Measurements from ENCODE around the gene RGS3. TPM values are rescaled to one million over a fixed set of nuclear protein-coding genes. Genes with fewer than 3 reads are reported as not detected.

Gene RGS3
- total RNA-seq, 3 donors from 2014 or later = 65.9 to 83.8 (median 70.7) TPM

DNA sequence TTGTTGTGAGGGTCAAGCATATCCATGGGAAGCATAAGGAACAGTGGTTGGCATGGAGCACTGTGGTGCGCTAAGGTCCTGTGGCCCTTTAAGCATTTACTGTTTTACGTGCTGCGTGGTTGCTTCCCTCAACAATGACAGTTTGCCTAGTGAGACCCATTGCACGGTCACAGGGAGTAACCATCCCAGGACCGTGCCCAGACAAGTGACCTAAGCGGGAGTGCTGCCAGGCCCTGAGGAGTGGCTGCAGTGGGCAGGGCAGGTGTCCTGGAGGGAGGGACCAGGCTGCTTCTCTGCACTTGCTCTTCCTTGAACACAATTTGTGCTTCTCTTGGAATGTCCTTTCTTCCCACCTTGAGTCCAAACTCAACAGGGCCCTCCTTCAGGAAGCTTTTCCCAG lies 64.6 kb downstream of the RGS3 start:
- no peak overlapping the region for H3K4me3 ChIP-seq
- DNase-seq = peak; percentile 89 to 92 (median 90)
- TF ChIP-seq, protein P1, sequence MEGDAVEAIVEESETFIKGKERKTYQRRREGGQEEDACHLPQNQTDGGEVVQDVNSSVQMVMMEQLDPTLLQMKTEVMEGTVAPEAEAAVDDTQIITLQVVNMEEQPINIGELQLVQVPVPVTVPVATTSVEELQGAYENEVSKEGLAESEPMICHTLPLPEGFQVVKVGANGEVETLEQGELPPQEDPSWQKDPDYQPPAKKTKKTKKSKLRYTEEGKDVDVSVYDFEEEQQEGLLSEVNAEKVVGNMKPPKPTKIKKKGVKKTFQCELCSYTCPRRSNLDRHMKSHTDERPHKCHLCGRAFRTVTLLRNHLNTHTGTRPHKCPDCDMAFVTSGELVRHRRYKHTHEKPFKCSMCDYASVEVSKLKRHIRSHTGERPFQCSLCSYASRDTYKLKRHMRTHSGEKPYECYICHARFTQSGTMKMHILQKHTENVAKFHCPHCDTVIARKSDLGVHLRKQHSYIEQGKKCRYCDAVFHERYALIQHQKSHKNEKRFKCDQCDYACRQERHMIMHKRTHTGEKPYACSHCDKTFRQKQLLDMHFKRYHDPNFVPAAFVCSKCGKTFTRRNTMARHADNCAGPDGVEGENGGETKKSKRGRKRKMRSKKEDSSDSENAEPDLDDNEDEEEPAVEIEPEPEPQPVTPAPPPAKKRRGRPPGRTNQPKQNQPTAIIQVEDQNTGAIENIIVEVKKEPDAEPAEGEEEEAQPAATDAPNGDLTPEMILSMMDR (IDR thresholded peaks at IDR 0.05) = no peak
- peak; percentile 87 for ATAC-seq
- peaks cover 44% of the 10 kb centered on the region for H3K4me1 ChIP-seq (ENCODE audit: low read depth)
- intact Hi-C loops (cut with DNase I, micrococcal nuclease) = no loop called here
- no peaks in the 10 kb centered on the region for H3K9me3 ChIP-seq
- no peaks in the 10 kb centered on the region for H3K36me3 ChIP-seq (ENCODE audit: low read depth)

DNA sequence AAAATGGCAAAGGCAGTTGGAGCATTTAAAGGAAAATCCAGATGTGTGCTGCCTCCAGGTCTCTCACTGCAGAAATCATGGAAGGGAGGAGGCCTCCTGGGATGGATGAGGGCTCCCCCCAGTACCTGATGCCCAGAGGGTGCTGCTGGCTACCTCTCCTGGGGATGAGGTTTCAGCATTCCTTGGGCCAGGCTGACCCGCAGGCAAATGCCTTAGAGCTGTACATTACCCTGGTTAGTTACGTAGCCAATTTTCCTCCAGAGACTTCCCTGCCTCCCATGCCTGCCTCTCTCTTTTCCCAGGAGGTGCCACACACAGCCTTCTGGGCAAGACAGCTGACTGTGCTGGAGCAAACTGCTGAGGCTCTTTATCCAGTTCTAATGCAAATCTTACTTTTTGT lies 65.3 kb downstream of the RGS3 start:
- intact Hi-C loops (cut with DNase I, micrococcal nuclease) = no loop called here
- H3K4me3 ChIP-seq = no peak overlapping the region
- TF ChIP-seq, protein P1 (IDR thresholded peaks at IDR 0.05) = no peak
- H3K4me1 ChIP-seq (ENCODE audit: low read depth) = peaks cover 37% of the 10 kb centered on the region
- DNase-seq (no peak), ATAC-seq (no peak)
- no peaks in the 10 kb centered on the region for H3K9me3 ChIP-seq
- H3K36me3 ChIP-seq (ENCODE audit: low read depth) = no peaks in the 10 kb centered on the region

DNA sequence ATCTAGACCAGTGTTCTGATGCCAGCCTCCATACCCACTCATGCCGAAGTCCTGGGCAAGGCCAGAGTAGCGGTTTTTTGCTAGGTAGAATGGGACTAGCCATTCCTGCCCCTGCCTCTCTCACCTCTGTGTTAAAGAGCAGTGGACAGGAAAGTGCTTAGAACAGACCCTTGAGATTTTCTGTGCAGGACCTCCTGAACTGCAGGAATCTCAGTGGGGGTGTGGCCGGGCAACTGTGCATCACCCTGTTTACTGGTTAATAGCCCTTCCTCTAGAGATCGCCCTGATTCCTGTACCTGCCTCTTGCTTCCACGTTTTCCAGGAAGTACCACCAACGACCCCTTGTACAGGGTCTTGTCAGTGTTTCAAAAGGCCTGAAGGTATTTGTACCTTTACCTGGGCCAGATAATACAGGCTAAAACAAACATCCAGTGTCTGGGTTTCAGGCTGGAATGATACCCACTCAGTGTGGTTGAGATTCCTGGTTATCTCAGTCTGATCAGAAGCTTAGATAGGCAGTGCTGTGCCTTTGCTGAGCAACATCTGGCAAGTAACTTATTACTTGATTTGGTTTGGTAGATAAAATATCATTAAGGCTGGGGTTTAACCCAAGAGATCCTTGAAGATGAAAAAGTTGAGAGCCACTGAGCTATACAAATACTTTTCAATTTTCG lies 65.9 kb downstream of the RGS3 start:
- intact Hi-C loops (cut with DNase I, micrococcal nuclease) = no loop called here
- no peaks in the 10 kb centered on the region for H3K36me3 ChIP-seq (ENCODE audit: low read depth)
- no peak overlapping the region for H3K4me3 ChIP-seq

DNA sequence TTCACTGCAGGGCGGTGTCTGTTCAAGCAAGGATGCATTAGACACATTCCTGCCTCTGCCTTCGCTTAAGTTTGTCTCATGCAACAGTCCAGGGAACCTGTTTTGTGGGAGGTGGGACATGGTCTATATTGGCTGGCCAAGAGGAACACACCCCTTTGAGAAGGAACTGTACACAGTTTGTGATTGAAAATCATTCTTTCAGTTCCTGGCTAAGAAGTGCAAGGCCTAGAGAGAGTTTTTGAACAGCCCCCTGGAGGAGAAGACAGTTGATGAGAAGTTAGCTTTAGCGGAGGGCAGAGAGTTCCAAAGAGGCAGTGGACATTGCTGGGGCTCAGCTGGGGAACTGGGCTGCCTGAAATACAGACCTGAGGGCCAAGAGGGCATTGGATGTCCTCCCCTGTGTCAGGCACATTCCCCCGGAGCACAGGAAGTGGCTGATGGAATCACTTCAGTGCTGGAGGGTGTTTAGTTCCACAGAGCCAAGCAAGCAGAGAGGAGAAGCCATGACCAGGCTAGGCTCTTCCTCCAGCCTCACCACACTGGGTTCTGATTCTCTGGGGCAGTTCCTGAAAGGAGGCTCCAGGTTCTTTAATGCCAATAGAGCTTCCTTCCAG lies 66.6 kb downstream of the RGS3 start:
- intact Hi-C loops (cut with DNase I, micrococcal nuclease) = no loop called here
- H3K4me1 ChIP-seq (ENCODE audit: low read depth) = peaks cover 24% of the 10 kb centered on the region
- TF ChIP-seq, protein P1 (IDR thresholded peaks at IDR 0.05) = no peak
- DNase-seq (no peak), ATAC-seq (no peak)
- H3K9me3 ChIP-seq = no peaks in the 10 kb centered on the region
- no peaks in the 10 kb centered on the region for H3K36me3 ChIP-seq (ENCODE audit: low read depth)
- no peak overlapping the region for H3K4me3 ChIP-seq

More for the DNA sequence above, 65.9 kb downstream of the RGS3 start:
- DNase-seq (no peak), ATAC-seq (no peak)
- Histone ChIP-seq H3K9me3 (no peaks in the 10 kb centered on the region), H3K4me1 (ENCODE audit: low read depth) (peaks cover 30% of the 10 kb centered on the region)
- TF ChIP-seq, protein P1 (IDR thresholded peaks at IDR 0.05) = no peak

DNA sequence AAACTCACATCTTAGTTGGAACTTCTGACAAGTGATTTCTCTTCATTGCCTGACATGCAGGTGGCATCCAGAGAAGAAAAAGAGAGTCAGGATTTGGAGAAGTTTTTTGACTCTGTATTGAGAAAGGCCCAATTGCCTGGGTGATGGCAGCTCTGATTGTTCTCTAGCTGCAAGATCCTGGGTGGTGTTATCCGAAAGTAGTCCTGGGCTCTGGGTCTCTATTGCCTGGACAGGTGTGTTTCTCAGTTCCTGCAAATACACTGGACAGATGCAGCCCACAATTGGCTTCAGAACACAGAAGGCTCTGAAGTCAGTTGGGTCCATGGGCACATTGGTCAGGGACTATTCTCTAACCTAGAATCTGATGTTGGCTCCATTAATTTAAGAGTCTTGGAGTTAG lies 67.4 kb downstream of the RGS3 start:
- ATAC-seq (no peak), DNase-seq (no peak)
- H3K36me3 ChIP-seq (ENCODE audit: low read depth) = no peaks in the 10 kb centered on the region
- TF ChIP-seq, protein P1 (IDR thresholded peaks at IDR 0.05) = no peak
- peaks cover 20% of the 10 kb centered on the region for H3K4me1 ChIP-seq (ENCODE audit: low read depth)
- intact Hi-C loops (cut with DNase I, micrococcal nuclease) = no loop called here
- H3K4me3 ChIP-seq = no peak overlapping the region
- H3K9me3 ChIP-seq = no peaks in the 10 kb centered on the region
